Epidermal melanocyte (primary cell): ENCODE results near the gene SH3BGRL.
"Not testable (repeated sequence)": the region's sequence is repeated elsewhere in the genome, so short reads cannot be mapped to it uniquely, and the experiment has no call there.

Experiments used
- DNase-seq: peaks from one replicate; pipeline ENCODE4 v3.0.0; 2011; ENCODE audit warnings: low spot score; ENCODE audit not compliant: insufficient read length

SH3BGRL gene

GRCh38 chrX:81259020-81259713 lies 57.3 kb downstream of the SH3BGRL start:
- no peak for DNase-seq

- no peak for DNase-seq
Measured at GRCh38 chrX:81259714-81260395, 58.0 kb downstream of the SH3BGRL start.

GRCh38 chrX:81261576-81261975 lies 59.7 kb downstream of the SH3BGRL start:
- DNase-seq = no peak

DNA sequence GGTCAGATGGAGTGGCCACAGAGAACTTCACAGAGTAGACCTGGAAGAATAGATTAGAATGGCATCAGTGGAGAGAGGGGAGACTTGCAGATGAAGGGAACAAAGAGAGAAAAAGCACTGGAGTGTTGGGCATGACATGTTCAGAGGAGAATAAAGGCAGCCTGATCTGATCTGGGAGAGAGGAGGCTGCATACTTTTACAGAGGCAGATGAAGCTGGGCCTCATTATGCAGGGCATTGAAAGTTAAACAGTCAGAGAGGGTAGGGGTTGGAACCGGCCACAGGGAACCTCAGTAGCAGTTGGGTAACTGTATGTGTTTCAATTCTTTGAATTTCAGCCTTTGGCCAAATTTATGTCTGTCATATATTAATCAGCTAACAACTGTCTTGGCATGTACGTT lies 61.2 kb downstream of the SH3BGRL start:
- no peak for DNase-seq

DNA sequence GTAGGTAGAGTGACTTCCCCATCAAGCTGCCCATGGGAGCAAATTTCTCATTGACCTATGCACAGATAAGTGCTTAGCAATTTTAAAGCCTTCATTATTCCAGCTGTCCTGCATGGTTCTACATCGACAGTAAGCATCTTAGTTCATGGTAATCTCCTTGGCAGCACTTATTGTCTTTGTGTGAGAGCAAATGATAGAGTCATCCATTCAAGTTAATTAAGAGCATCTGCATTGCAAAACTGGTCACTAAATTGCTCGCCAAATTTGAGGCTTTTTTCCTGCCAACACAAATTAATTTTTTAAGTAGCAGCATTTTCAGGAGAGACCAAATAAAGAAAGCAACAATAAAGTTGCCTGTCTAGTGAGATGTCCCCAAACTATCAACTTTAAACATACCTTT lies 76.7 kb downstream of the SH3BGRL start:
- no peak for DNase-seq

DNA sequence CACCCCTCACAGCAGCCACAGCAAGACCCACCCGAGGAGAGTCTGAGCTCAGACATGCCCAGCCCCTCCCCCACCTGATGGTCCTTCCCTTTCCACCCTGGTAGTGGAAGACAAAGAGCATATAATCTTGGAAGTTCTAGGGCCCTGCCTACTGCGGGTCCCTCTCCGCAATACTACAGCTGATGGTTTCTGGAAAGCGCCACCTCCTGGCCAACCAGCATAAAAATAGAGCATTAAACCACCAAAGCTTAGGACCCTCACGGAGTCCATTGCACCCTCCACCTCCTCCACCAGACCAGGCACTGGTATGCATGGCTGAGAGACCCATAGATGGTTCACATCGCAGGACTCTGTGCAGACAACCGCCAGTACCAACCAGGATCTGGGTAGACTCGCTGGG lies 78.2 kb downstream of the SH3BGRL start:
- DNase-seq = no peak

- no peak for DNase-seq
Measured at GRCh38 chrX:81286075-81286474, 84.2 kb downstream of the SH3BGRL start.

GRCh38 chrX:81286608-81287007 lies 84.7 kb downstream of the SH3BGRL start:
- DNase-seq = no peak

GRCh38 chrX:81291996-81292395 lies 90.1 kb downstream of the SH3BGRL start:
- no peak for DNase-seq

DNA sequence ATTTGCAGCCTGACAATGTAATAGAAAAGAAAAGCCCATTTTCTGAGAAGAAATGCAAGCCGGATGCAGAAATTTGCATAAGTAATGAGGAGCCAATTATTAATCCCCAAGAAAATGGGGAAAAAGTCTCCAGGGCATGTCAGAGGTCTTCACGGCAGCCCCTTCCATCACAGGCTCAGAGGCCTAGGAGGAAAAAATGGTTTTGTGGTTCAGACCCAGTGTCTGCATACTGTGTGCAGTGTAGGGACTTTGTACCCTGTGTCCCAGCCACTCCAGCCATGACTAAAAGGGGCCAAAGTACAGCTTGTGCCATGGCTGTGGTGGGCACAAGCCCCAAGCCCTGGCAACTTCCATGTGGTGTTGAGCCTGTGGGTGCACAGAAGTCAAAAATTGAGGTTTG lies 92.2 kb downstream of the SH3BGRL start:
- DNase-seq = no peak

GRCh38 chrX:81301877-81302276 lies 100.0 kb downstream of the SH3BGRL start:
- no peak for DNase-seq

GRCh38 chrX:81304563-81304962 lies 102.7 kb downstream of the SH3BGRL start:
- no peak for DNase-seq

- DNase-seq = no peak
Measured at GRCh38 chrX:81305240-81305639, 103.3 kb downstream of the SH3BGRL start.

- DNase-seq = no peak
Measured at GRCh38 chrX:81308086-81308829, 106.4 kb downstream of the SH3BGRL start.

GRCh38 chrX:81316163-81316562 lies 114.3 kb downstream of the SH3BGRL start:
- DNase-seq = no peak

- not testable (repeated sequence) for DNase-seq
Measured at GRCh38 chrX:81331653-81332052, 129.8 kb downstream of the SH3BGRL start.

- DNase-seq = no peak
Measured at GRCh38 chrX:81336455-81337152, 134.7 kb downstream of the SH3BGRL start.

DNA sequence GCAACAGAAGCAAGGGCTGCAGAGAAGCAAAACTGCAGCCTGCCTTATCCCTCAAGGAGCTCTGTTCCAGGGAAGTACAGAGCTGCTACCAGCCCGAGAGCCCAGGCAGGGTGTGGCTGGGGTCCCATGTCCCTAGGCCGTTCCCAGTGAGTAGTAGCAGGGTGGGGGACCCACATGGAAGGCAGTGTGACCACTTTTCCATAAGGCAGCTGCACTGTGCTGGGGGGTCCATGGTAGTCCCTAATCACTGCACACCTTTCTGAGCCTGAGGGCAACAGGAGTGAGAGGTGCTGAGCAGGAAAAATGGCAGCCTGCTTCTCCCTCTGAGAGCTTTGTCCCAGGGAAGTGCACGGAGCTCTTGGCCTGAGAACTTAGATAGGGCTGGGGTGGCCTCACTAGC lies 135.9 kb downstream of the SH3BGRL start:
- DNase-seq = no peak

DNA sequence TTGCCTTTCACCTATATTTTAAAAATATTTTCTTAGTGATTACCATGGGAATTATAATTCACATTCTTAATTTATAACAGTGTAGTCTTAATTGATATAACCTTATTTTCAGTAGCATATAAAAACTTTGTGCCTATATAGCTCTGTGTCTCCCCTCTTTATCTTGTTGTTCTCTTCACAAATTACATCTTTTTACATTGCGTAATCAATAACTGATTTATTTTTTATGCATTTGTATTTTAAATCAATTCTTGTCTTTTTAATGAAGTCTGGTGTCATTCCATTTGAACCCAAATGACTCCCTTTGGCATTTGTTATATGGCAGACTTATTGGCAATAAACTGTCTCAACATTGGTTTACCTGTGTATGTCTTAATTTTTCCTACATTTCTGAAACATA lies 137.0 kb downstream of the SH3BGRL start:
- DNase-seq = no peak

DNA sequence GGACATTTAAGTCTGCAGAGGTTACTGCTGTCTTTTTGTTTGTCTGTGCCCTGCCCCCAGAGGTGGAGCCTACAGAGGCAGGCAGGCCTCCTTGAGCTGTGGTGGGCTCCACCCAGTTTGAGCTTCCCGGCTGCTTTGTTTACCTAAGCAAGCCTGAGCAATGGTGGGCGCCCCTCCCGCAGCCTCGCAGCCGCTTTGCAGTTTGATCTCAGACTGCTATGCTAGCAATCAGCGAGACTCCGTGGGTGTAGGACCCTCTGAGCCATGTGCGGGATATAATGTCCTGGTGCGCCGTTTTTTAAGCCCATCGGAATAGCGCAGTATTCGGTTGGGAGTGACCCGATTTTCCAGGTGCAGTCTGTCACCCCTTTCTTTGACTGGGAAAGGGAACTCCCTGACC lies 143.4 kb downstream of the SH3BGRL start:
- not testable (repeated sequence) for DNase-seq
